22Rv1 (cell line): ENCODE results near the gene IRX4.

Experiments used
- CTCF ChIP-seq: fragments of 450-650 bp; IDR thresholded peaks from 2 replicates; pipeline ENCODE4 v1.5.1; 2017; ENCODE audit warnings: mild to moderate bottlenecking
- ZFX ChIP-seq: fragments of 450-650 bp; IDR thresholded peaks from 2 replicates; pipeline ENCODE4 v1.6.1; 2017; ENCODE audit warnings: antibody characterized with exemption, borderline replicate concordance

GRCh38 chr5:1897386-1897785 lies 14.7 kb upstream of the IRX4 start:
- TF ChIP-seq CTCF (no peak), ZFX (no peak)
